ENCODE results near the gene CDH23.

CDH23 gene

DNA sequence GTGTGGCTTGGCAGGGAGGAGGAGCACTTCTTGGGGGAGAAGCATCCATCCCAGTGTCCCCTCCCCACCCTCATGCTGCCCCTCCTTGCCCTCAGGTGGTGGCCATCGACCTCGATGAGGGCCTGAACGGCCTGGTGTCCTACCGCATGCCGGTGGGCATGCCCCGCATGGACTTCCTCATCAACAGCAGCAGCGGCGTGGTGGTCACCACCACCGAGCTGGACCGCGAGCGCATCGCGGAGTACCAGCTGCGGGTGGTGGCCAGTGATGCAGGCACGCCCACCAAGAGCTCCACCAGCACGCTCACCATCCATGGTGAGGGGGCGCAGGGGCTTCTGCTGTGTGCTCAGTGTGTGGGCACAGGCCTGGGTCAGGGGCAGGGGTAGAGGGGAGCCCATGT, 308.1 kb downstream of the CDH23 start:
- H3K9ac ChIP-seq (ENCODE audit: low read length), result no peak overlapping the region
- no peaks in the 10 kb centered on the region for H3K9me2 ChIP-seq (replicated peaks; ENCODE audit: insufficient read depth, low read length)
- H3K27ac ChIP-seq (ENCODE audit: low read length), result no peak overlapping the region
- H3K27me3 ChIP-seq (replicated peaks; ENCODE audit: insufficient read depth, low read length), result peaks cover 65% of the 10 kb centered on the region
- no peaks in the 10 kb centered on the region for H3K4me1 ChIP-seq (ENCODE audit: low read length)
- no peaks in the 10 kb centered on the region for H4K20me1 ChIP-seq (ENCODE audit: insufficient read depth, low read length)
- no peak for DNase-seq
- TF ChIP-seq, protein P1, sequence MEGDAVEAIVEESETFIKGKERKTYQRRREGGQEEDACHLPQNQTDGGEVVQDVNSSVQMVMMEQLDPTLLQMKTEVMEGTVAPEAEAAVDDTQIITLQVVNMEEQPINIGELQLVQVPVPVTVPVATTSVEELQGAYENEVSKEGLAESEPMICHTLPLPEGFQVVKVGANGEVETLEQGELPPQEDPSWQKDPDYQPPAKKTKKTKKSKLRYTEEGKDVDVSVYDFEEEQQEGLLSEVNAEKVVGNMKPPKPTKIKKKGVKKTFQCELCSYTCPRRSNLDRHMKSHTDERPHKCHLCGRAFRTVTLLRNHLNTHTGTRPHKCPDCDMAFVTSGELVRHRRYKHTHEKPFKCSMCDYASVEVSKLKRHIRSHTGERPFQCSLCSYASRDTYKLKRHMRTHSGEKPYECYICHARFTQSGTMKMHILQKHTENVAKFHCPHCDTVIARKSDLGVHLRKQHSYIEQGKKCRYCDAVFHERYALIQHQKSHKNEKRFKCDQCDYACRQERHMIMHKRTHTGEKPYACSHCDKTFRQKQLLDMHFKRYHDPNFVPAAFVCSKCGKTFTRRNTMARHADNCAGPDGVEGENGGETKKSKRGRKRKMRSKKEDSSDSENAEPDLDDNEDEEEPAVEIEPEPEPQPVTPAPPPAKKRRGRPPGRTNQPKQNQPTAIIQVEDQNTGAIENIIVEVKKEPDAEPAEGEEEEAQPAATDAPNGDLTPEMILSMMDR (IDR thresholded peaks at IDR 0.05; ENCODE audit: low read length), result no peak
- TF ChIP-seq EZH2 (optimal IDR thresholded peaks at IDR 0.05; ENCODE audit: low read depth, low read length) (no peak), EZH2phosphoT487 (IDR thresholded peaks at IDR 0.05; ENCODE audit: low read length) (no peak)
- H3K79me2 ChIP-seq (ENCODE audit: low read length), result no peaks in the 10 kb centered on the region
- H3K36me3 ChIP-seq (replicated peaks; ENCODE audit: insufficient read depth, low read length), result no peaks in the 10 kb centered on the region
- no peak overlapping the region for H2AFZ ChIP-seq (ENCODE audit: low read length)
- H3K4me2 ChIP-seq (ENCODE audit: low read depth, low read length), result no peak overlapping the region
- no peaks in the 10 kb centered on the region for H3F3A ChIP-seq (ENCODE audit: insufficient read depth, low read length)
- no peak overlapping the region for H3K4me3 ChIP-seq (ENCODE audit: low read length)
- no peaks in the 10 kb centered on the region for H3K9me3 ChIP-seq (replicated peaks; ENCODE audit: insufficient read depth, low read length)

DNA sequence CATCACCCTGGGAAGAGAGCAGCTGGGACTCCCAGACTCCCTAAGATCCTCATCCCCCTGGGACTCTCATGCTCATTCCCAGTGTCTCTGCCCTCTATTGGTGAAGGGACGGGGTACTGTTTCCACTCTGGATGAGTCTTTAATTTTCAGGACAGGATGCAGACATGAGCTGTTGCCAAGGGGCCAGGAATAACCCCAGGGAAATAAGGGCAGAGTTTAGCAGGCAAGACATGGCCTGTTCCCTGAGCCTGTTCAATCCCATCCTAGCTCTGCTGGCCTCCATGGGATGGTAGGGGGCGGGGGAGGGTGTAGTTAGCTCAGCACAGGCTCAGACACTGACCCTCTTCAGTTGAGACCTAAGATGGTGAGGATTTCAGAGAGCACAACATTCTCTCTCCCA, 308.9 kb downstream of the CDH23 start:
- no peaks in the 10 kb centered on the region for H4K20me1 ChIP-seq (ENCODE audit: insufficient read depth, low read length)
- H3K4me3 ChIP-seq (ENCODE audit: low read length), result no peak overlapping the region
- peaks cover 62% of the 10 kb centered on the region for H3K27me3 ChIP-seq (replicated peaks; ENCODE audit: insufficient read depth, low read length)
- TF ChIP-seq, protein P1 (IDR thresholded peaks at IDR 0.05; ENCODE audit: low read length), result no peak
- no peak for TF ChIP-seq EZH2 (optimal IDR thresholded peaks at IDR 0.05; ENCODE audit: low read depth, low read length)
- no peak for TF ChIP-seq EZH2phosphoT487 (IDR thresholded peaks at IDR 0.05; ENCODE audit: low read length)
- H3K36me3 ChIP-seq (replicated peaks; ENCODE audit: insufficient read depth, low read length), result no peaks in the 10 kb centered on the region
- no peak overlapping the region for H2AFZ ChIP-seq (ENCODE audit: low read length)
- no peaks in the 10 kb centered on the region for H3K9me2 ChIP-seq (replicated peaks; ENCODE audit: insufficient read depth, low read length)
- H3F3A ChIP-seq (ENCODE audit: insufficient read depth, low read length), result no peaks in the 10 kb centered on the region
- no peaks in the 10 kb centered on the region for H3K4me1 ChIP-seq (ENCODE audit: low read length)
- no peak overlapping the region for H3K9ac ChIP-seq (ENCODE audit: low read length)
- no peak overlapping the region for H3K4me2 ChIP-seq (ENCODE audit: low read depth, low read length)
- no peak for DNase-seq
- no peaks in the 10 kb centered on the region for H3K79me2 ChIP-seq (ENCODE audit: low read length)
- no peaks in the 10 kb centered on the region for H3K9me3 ChIP-seq (replicated peaks; ENCODE audit: insufficient read depth, low read length)
- H3K27ac ChIP-seq (ENCODE audit: low read length), result no peak overlapping the region

DNA sequence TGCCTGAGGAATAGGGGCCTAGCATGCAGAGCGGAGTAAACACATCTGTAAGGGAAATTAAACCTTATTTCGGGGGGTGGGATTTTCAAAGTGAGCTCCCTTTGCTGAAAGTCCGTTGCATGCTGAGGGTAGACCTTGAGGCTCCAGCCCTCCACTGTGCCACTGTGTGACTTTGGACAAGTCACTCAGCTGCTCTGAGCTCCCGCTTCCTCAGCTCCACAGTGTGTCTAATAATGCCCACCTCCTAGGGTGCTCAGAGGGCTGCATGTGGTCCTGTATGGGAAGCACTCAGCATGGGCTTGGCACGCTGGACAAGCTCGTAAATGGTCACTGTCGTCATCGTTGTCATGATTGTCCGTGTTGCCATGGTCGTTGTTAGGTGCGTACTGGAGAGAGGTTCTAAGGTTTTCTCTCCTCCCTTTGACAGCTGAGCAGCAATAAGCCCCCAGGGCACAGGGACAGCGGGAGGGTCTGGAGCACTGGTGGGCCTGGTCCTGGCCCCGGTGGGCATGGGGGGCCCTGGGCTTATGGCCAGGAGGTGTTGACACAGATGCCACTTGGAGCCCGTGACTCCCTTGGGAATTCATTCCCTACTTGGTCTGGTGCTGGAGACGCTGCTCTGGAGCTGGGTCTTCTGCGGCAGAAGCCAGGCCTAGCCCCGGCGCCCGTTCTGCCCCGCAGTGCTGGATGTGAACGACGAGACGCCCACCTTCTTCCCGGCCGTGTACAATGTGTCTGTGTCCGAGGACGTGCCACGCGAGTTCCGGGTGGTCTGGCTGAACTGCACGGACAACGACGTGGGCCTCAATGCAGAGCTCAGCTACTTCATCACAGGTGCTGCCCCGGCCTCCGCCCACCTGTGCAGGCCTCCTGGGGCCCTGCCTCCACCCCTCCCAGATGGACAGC, 309.7 kb downstream of the CDH23 start:
- no peak overlapping the region for H3K27ac ChIP-seq (ENCODE audit: low read length)
- H3K36me3 ChIP-seq (replicated peaks; ENCODE audit: insufficient read depth, low read length), result no peaks in the 10 kb centered on the region
- H2AFZ ChIP-seq (ENCODE audit: low read length), result no peak overlapping the region
- H3K4me2 ChIP-seq (ENCODE audit: low read depth, low read length), result no peak overlapping the region
- TF ChIP-seq EZH2 (optimal IDR thresholded peaks at IDR 0.05; ENCODE audit: low read depth, low read length) (no peak), EZH2phosphoT487 (IDR thresholded peaks at IDR 0.05; ENCODE audit: low read length) (no peak)
- TF ChIP-seq, protein P1 (IDR thresholded peaks at IDR 0.05; ENCODE audit: low read length), result no peak
- H3K9ac ChIP-seq (ENCODE audit: low read length), result no peak overlapping the region
- H4K20me1 ChIP-seq (ENCODE audit: insufficient read depth, low read length), result no peaks in the 10 kb centered on the region
- no peaks in the 10 kb centered on the region for H3F3A ChIP-seq (ENCODE audit: insufficient read depth, low read length)
- no peaks in the 10 kb centered on the region for H3K4me1 ChIP-seq (ENCODE audit: low read length)
- no peaks in the 10 kb centered on the region for H3K9me2 ChIP-seq (replicated peaks; ENCODE audit: insufficient read depth, low read length)
- no peak for DNase-seq
- no peaks in the 10 kb centered on the region for H3K9me3 ChIP-seq (replicated peaks; ENCODE audit: insufficient read depth, low read length)
- peaks cover 54% of the 10 kb centered on the region for H3K27me3 ChIP-seq (replicated peaks; ENCODE audit: insufficient read depth, low read length)
- no peak overlapping the region for H3K4me3 ChIP-seq (ENCODE audit: low read length)
- no peaks in the 10 kb centered on the region for H3K79me2 ChIP-seq (ENCODE audit: low read length)

Data from MM.1S (cell line).